Gastrocnemius medialis (tissue), 4 donors: Measurements from ENCODE around the gene CEP350.

Experiments
- POLR2A ChIP-seq, 2 donors: fragments of 450-650 bp; IDR thresholded peaks; one replicate each; pipeline ENCODE4 v1.6.1; 2017; ENCODE audit warnings: antibody characterized with exemption in 2 of 2, mild to moderate bottlenecking in 2 of 2, moderate library complexity in 2 of 2
- TF ChIP-seq, protein P1 (sequence below), 5 experiments: fragments of 450-650 bp in 3 of 5; fragments of 200-600 bp in 2 of 5; sonication (generic) in 2 of 5; IDR thresholded peaks in 4 of 5; conservative IDR thresholded peaks in 1 of 5; 1 replicate in 4 of 5; 2 replicates in 1 of 5; pipeline ENCODE4 v1.5.1; 2016 to 2019; ENCODE audit warnings: antibody characterized with exemption in 5 of 5, mild to moderate bottlenecking in 3 of 5, moderate library complexity in 3 of 5

GRCh38 chr1:180057883-180058396, 103.3 kb downstream of the CEP350 start:
- TF ChIP-seq, protein P1, sequence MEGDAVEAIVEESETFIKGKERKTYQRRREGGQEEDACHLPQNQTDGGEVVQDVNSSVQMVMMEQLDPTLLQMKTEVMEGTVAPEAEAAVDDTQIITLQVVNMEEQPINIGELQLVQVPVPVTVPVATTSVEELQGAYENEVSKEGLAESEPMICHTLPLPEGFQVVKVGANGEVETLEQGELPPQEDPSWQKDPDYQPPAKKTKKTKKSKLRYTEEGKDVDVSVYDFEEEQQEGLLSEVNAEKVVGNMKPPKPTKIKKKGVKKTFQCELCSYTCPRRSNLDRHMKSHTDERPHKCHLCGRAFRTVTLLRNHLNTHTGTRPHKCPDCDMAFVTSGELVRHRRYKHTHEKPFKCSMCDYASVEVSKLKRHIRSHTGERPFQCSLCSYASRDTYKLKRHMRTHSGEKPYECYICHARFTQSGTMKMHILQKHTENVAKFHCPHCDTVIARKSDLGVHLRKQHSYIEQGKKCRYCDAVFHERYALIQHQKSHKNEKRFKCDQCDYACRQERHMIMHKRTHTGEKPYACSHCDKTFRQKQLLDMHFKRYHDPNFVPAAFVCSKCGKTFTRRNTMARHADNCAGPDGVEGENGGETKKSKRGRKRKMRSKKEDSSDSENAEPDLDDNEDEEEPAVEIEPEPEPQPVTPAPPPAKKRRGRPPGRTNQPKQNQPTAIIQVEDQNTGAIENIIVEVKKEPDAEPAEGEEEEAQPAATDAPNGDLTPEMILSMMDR (IDR thresholded peaks at IDR 0.05 in 4 of 5, conservative IDR thresholded peaks at IDR 0.05 in 1 of 5): no peak
- no peak for TF ChIP-seq POLR2A (IDR thresholded peaks at IDR 0.05)
